Loucy (cell line): ENCODE results near the gene KLC4.

Experiments
- H2AFZ ChIP-seq: fragments of 200-600 bp; sonication (generic); 2 replicates; pipeline ENCODE4 v1.6.0; 2016; ENCODE audit warnings: antibody characterized with exemption, mild to moderate bottlenecking, low read length, moderate library complexity
- H3F3A ChIP-seq: fragments of 200-600 bp; 2 replicates; pipeline ENCODE4 v1.6.0; 2016; ENCODE audit warnings: antibody characterized with exemption, low read depth, mild to moderate bottlenecking
- H3K27me3 ChIP-seq: fragments of 200-600 bp; sonication (generic); 2 replicates; pipeline ENCODE4 v1.6.1; 2014; ENCODE audit warnings: low read length, mild to moderate bottlenecking; ENCODE audit not compliant: insufficient read depth, poor library complexity, severe bottlenecking
- H3K36me3 ChIP-seq: fragments of 200-600 bp; sonication (generic); 2 replicates; pipeline ENCODE4 v1.6.1; 2016; ENCODE audit warnings: low read length; ENCODE audit not compliant: insufficient read depth
- H3K4me1 ChIP-seq: fragments of 200-600 bp; sonication (generic); 2 replicates; pipeline ENCODE4 v1.5.1; 2014; ENCODE audit warnings: low read length, mild to moderate bottlenecking; ENCODE audit not compliant: insufficient read depth, poor library complexity, severe bottlenecking
- H3K4me2 ChIP-seq: fragments of 200-600 bp; sonication (generic); 2 replicates; pipeline ENCODE4 v1.6.0; 2014; ENCODE audit warnings: antibody characterized with exemption, low read length, low read depth, mild to moderate bottlenecking; ENCODE audit not compliant: poor library complexity, severe bottlenecking
- H3K4me3 ChIP-seq: fragments of 200-600 bp; sonication (generic); 2 replicates; pipeline ENCODE4 v1.5.1; 2014; ENCODE audit warnings: low read length, mild to moderate bottlenecking, mixed read lengths; ENCODE audit not compliant: poor library complexity, severe bottlenecking
- H3K79me2 ChIP-seq: fragments of 200-600 bp; sonication (generic); 2 replicates; pipeline ENCODE4 v1.6.1; 2014; ENCODE audit warnings: low read length; ENCODE audit not compliant: insufficient read depth
- H3K9ac ChIP-seq: fragments of 200-600 bp; sonication (generic); 2 replicates; pipeline ENCODE4 v1.6.0; 2014; ENCODE audit warnings: mild to moderate bottlenecking, low read depth, low read length, moderate library complexity; ENCODE audit not compliant: poor library complexity, severe bottlenecking
- H3K9me2 ChIP-seq: fragments of 200-600 bp; sonication (generic); replicated peaks from 2 replicates; pipeline ENCODE4 v1.6.1; 2016; ENCODE audit warnings: low read depth, low read length, mixed read lengths
- H3K9me3 ChIP-seq: fragments of 200-600 bp; sonication (generic); 2 replicates; pipeline ENCODE4 v1.6.1; 2014; ENCODE audit warnings: mild to moderate bottlenecking, antibody characterized with exemption, low read length, low read depth; ENCODE audit not compliant: insufficient read depth
- H4K20me1 ChIP-seq: fragments of 200-600 bp; sonication (generic); 2 replicates; pipeline ENCODE4 v1.6.0; 2014; ENCODE audit warnings: antibody characterized with exemption, low read length, mild to moderate bottlenecking; ENCODE audit not compliant: insufficient read depth, poor library complexity, severe bottlenecking
- EZH2phosphoT487 ChIP-seq: fragments of 200-600 bp; IDR thresholded peaks from 2 replicates; pipeline ENCODE4 v1.6.1; 2018; ENCODE audit warnings: antibody characterized with exemption, mild to moderate bottlenecking, moderate library complexity, borderline replicate concordance
- TF ChIP-seq, protein P1 (sequence below): fragments of 200-600 bp; sonication (generic); conservative IDR thresholded peaks from 2 replicates; pipeline ENCODE4 v1.5.1; 2014; ENCODE audit warnings: mild to moderate bottlenecking, antibody characterized with exemption, low read length

Gene KLC4

DNA sequence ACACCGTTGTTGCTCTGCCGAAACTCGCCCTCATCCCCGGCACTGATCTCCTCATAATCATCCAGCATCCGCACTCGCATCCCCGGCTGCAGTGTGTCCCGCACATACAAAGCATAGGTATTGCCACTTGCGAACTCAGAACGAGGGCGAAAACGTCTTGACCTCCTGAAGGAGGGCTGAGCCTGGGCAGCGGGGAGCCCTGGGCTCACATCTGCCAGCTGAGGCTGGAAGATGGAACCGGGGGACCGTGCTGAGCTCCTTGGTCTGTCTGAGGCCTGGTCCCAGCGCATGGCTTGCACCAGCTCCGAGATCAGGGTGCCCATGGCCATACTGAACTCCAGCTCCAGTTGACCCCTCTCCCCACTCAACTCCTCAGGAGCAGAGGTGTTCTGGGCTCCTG is 8.4 kb upstream of the KLC4 start:
- Histone ChIP-seq H3K36me3 (peaks cover 3% of the 10 kb centered on the region; the same call in 1 of the 2 replicates), H3K9me2 (no peaks in the 10 kb centered on the region), H3K4me2 (peak overlapping the region; percentile 96), H3K27me3 (no peaks in the 10 kb centered on the region), H3K9ac (peak overlapping the region; percentile 96), H3K9me3 (no peaks in the 10 kb centered on the region), H3K4me1 (peaks cover 39% of the 10 kb centered on the region), H3K4me3 (peak overlapping the region; percentile 90), H3F3A (no peaks in the 10 kb centered on the region), H4K20me1 (no peaks in the 10 kb centered on the region), H3K79me2 (peaks cover 30% of the 10 kb centered on the region), H2AFZ (no peak overlapping the region)
- TF ChIP-seq, protein P1, sequence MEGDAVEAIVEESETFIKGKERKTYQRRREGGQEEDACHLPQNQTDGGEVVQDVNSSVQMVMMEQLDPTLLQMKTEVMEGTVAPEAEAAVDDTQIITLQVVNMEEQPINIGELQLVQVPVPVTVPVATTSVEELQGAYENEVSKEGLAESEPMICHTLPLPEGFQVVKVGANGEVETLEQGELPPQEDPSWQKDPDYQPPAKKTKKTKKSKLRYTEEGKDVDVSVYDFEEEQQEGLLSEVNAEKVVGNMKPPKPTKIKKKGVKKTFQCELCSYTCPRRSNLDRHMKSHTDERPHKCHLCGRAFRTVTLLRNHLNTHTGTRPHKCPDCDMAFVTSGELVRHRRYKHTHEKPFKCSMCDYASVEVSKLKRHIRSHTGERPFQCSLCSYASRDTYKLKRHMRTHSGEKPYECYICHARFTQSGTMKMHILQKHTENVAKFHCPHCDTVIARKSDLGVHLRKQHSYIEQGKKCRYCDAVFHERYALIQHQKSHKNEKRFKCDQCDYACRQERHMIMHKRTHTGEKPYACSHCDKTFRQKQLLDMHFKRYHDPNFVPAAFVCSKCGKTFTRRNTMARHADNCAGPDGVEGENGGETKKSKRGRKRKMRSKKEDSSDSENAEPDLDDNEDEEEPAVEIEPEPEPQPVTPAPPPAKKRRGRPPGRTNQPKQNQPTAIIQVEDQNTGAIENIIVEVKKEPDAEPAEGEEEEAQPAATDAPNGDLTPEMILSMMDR, result no peak

DNA sequence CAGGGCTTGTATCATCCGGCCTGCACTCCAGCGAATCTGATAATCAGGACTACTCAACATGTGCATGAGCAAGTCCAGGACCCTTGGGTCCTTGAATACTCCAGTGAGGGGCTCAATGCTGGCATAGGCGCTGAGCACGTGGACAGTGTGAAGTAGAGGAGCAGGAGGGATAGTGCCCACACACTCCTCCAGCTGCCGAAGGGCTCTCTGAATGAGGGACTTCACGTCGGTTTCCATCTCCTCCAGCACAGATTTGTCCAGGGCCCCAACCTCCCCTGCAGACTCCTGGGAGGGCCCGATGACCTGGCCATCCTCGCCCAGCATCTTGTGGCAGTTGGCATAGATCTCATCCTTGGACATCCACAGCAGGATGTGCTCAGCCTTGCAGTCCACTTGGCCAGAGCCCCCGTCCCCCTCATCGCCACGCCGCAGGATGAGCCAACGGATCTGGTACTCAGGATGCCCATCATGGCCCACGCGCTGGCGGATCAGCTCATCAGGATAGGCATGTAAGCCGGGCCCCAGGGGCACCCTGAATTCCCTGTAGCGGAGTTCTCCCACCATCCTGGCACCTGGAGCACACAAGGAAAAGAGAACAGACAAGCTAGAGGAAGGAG is 7.1 kb upstream of the KLC4 start:
- peaks cover 39% of the 10 kb centered on the region for H3K4me1 ChIP-seq
- peak overlapping the region; percentile 90 for H3K4me3 ChIP-seq
- no peaks in the 10 kb centered on the region for H3K9me2 ChIP-seq
- H3K9me3 ChIP-seq, result no peaks in the 10 kb centered on the region
- TF ChIP-seq, protein P1, result no peak
- TF ChIP-seq EZH2phosphoT487, result no peak
- peak overlapping the region; percentile 96 for H3K9ac ChIP-seq
- peaks cover 32% of the 10 kb centered on the region for H3K79me2 ChIP-seq
- no peaks in the 10 kb centered on the region for H3K27me3 ChIP-seq
- peaks cover 3% of the 10 kb centered on the region; the same call in 1 of the 2 replicates for H3K36me3 ChIP-seq
- H2AFZ ChIP-seq, result no peak overlapping the region
- H3K4me2 ChIP-seq, result peak overlapping the region; percentile 96
- H3F3A ChIP-seq, result no peaks in the 10 kb centered on the region
- H4K20me1 ChIP-seq, result no peaks in the 10 kb centered on the region

DNA sequence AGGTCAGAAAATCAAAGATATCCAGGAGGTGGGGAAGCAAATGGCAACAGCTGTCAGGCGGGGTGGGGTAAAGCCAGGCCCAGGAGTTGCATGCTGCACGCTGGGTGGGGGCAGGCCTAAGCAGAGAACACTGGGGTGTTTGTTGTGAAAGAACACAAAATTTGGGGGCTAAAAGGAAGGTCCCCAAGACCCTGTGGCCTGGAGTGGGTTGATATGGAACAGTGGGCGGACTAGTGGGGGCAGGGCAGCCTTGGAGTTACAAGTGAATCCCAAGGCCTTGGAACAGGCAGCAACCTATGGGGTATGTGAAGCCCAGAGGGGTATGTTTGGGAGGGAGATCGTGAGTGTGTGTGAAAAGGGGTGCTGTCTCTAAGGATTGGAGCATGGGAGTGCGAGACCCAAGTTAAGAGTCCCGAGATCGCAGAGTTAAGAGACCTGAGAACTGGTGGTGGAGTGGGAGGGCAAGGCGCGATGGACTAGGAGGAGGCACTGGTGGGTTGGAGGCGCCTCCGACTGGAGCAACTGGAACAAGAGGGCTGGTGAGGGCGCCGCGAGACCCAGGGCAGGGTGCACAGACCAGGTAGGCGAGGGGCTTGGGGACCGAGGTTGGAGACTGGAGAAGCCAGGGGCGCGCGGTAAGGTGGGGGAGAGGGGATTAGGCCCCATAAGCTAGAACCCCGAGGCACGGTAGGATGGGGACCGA is 6.4 kb upstream of the KLC4 start:
- H3K27me3 ChIP-seq, result no peaks in the 10 kb centered on the region
- H3F3A ChIP-seq, result no peaks in the 10 kb centered on the region
- H3K9me2 ChIP-seq, result no peaks in the 10 kb centered on the region
- peaks cover 3% of the 10 kb centered on the region; the same call in 1 of the 2 replicates for H3K36me3 ChIP-seq
- H3K4me3 ChIP-seq, result peak overlapping the region; percentile 90
- H3K79me2 ChIP-seq, result peaks cover 39% of the 10 kb centered on the region
- peak overlapping the region; percentile 57 for H2AFZ ChIP-seq
- TF ChIP-seq EZH2phosphoT487, result no peak
- TF ChIP-seq, protein P1, result no peak
- no peaks in the 10 kb centered on the region for H3K9me3 ChIP-seq
- peak overlapping the region; percentile 96 for H3K9ac ChIP-seq
- H4K20me1 ChIP-seq, result no peaks in the 10 kb centered on the region
- H3K4me1 ChIP-seq, result peaks cover 42% of the 10 kb centered on the region
- H3K4me2 ChIP-seq, result peak overlapping the region; percentile 96
